Choroid plexus epithelial cell (primary cell): ENCODE data around the gene ZWINT.

Experiments
- DNase-seq: peaks from one replicate; pipeline ENCODE4 v3.0.0-alpha.2; 2010; ENCODE audit warnings: low read depth
- H3K4me3 ChIP-seq: 2 replicates; pipeline ENCODE4 v1.5.1; 2011; ENCODE audit warnings: low read depth, mild to moderate bottlenecking, control low read depth, low read length, moderate library complexity
- TF ChIP-seq, protein P1 (sequence below): conservative IDR thresholded peaks from 2 replicates; pipeline ENCODE4 v1.5.1; 2011; ENCODE audit warnings: low read depth, mild to moderate bottlenecking, control low read depth, inconsistent platforms, low read length, moderate library complexity

The ZWINT gene, protein sequence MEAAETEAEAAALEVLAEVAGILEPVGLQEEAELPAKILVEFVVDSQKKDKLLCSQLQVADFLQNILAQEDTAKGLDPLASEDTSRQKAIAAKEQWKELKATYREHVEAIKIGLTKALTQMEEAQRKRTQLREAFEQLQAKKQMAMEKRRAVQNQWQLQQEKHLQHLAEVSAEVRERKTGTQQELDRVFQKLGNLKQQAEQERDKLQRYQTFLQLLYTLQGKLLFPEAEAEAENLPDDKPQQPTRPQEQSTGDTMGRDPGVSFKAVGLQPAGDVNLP

DNA sequence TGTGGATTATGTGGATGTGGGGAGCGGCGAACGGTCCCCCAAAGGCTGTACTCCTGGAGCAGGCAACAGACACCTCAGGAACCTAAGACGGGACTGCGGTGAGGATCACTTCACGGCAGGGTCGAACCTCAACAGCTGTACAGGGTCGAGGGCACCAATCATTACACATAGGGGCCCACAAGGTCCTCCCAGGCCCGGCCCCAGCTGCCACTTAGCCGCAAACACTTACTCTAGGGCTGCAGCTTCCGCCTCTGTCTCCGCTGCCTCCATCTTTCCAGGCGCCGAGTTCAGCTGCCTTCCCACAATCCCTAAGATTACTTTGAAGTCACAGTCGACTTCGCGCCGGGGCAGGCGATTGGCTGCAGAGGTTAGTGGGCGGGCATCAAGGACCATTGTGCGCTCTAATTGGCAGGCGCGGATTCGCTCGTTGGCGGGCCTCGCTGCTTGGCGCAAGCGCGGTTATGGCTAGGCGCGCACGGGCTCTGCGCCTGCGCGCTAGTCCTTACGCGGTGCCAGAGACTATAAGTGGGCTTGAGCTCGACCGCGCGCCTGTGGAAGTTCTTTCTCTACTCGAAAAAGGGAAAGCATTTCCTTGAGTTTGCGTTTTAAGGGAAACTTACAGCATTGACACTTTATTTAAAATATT is at the start of gene ZWINT:
ZWINT (minus strand) TSS at position 293 of the 646 bp plus-strand sequence; CDS start at position 270, 23 bp downstream.
- DNase-seq, result peak; percentile 98
- peak within 1 kb of the TSS; percentile 83 for H3K4me3 ChIP-seq
- TF ChIP-seq, protein P1, sequence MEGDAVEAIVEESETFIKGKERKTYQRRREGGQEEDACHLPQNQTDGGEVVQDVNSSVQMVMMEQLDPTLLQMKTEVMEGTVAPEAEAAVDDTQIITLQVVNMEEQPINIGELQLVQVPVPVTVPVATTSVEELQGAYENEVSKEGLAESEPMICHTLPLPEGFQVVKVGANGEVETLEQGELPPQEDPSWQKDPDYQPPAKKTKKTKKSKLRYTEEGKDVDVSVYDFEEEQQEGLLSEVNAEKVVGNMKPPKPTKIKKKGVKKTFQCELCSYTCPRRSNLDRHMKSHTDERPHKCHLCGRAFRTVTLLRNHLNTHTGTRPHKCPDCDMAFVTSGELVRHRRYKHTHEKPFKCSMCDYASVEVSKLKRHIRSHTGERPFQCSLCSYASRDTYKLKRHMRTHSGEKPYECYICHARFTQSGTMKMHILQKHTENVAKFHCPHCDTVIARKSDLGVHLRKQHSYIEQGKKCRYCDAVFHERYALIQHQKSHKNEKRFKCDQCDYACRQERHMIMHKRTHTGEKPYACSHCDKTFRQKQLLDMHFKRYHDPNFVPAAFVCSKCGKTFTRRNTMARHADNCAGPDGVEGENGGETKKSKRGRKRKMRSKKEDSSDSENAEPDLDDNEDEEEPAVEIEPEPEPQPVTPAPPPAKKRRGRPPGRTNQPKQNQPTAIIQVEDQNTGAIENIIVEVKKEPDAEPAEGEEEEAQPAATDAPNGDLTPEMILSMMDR, result no peak

DNA sequence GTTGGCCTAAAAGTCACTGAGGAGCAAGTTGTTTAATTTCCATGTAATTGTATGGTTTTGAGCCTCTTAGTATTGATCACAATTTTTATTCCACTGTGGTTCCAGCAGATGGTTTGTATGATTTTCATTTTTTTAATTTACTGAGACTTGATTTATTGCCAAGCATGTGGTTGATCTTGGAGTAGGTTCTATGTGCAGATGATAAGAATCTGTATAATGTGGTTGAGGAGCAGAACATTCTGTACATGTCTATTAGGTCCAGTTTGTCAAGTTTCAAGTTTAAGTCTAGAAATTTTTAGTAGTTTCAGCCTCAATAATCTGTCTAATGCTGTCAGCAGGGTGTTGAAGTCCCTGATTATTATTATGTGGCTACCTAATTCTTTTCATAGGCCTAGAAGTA is 22.7 kb upstream of the ZWINT start:
- H3K4me3 ChIP-seq, result no peak overlapping the region
- TF ChIP-seq, protein P1, result no peak
- peak; percentile 10 for DNase-seq

DNA sequence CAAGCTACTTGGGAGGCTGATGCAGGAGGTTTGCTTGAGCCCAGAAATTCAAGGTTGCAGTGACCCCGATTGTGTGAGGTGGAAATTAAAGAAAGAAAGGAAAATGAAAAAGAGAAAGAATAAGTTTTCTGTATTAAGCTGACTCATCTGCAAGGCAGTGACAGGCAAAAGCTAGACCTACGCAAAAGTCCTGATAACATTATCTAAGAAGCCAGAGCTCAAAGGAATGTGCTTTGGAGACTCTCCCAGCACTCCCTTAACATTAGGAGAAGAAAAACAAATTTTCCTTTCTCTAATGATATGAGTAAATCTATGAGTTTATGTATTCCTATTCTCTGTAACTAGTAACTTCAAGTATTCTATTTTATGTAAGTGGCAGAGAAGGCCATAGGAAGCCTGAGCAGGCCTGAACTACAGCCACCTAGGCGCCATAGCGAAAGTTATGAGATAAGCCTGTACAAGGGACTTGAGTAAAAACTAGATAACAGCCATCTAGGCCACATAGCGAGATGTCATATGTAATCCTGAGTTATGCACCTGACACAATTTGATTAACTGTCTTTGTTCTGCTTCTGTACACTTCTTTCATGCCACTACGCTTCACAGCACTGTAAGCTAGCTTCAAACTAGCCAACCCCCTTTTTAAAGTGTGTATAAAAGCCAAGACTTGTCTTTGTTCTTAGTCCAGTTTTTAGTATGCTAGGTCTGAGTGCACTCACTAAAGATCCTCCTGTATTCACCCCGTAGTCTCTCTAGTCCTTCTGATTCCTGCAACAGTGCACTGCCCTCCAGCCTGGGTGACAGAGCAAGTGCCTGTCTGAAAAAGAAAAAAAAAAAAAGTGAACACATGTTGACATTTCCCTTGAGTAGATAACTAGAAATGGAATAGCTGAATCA is 9.4 kb upstream of the ZWINT start:
- no peak for DNase-seq
- TF ChIP-seq, protein P1, result no peak
- no peak overlapping the region for H3K4me3 ChIP-seq

DNA sequence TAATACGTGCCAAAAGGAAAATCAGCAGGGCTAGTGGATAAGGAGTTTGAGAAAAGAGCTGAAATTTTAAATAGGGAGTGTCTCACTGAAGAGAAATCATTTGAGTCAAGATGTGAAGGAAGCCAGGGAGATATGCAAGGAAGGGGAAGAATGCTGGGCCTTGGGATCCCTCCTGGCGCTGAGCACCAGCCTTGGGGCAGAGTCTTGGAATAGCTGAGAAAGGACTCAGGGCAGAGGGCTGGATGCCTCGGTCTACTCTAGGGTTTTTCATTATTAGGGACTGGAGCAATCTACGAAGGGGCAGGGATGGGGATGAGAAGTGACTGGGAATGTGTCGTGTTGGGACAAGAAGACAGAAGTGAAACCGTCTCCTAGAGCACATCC is 484 bp downstream of the ZWINT start:
- peak overlapping the region; percentile 83 for H3K4me3 ChIP-seq
- DNase-seq, result no peak
- TF ChIP-seq, protein P1, result no peak

DNA sequence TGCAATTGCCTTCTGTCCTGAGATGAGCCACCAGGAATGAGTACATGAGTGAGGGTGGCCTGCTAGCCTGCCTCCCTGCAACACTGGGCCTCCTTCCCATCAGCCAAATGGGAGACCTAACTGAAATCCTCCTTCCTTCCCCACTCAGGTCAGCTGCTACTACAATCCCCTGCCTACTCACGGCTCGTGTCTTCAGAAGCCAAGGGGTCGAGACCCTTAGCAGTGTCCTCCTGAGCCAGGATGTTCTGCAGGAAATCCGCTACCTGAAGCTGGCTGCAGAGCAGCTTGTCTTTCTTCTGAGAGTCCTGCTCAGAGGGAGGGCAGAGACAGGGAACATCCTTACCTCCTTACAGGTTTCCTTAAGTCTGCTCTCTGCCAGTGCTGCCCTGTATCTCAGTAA is 1.2 kb downstream of the ZWINT start:
- no peak for DNase-seq
- H3K4me3 ChIP-seq, result no peak overlapping the region
- TF ChIP-seq, protein P1, result no peak

DNA sequence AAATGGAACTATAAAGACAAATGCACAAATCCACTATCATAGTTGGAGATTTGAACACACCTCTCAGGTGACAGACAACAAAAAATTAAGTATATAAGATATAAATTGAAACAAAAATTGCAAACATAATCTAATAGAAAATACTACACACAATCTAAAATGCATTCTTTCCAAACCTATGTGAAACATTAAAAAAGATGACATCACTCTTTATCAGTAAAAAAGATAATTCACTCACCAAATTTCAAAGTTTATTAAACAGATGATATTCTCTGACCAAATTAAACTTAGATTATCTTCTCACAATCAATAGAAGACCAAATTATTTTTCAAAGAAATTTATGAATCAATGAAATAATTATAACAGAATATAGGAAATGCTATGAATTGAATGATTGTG is 4.0 kb downstream of the ZWINT start:
- TF ChIP-seq, protein P1, result no peak
- no peak for DNase-seq
- no peak overlapping the region for H3K4me3 ChIP-seq
